Measurements from ENCODE around the gene C1orf21. TPM values are rescaled to one million over a fixed set of nuclear protein-coding genes. Genes with fewer than 3 reads are reported as not detected.

Gene C1orf21
- total RNA-seq, 2 experiments from 2014 or later = 7.7 to 8.8 TPM

- no peak for DNase-seq
- H3K27ac Mint-ChIP-seq = no peak overlapping the region
- no peaks in the 10 kb centered on the region for H3K36me3 Mint-ChIP-seq (ENCODE audit: low read depth)
- H3K4me1 Mint-ChIP-seq = no peaks in the 10 kb centered on the region
- H3K9me3 Mint-ChIP-seq = no peaks in the 10 kb centered on the region
- H3K4me3 Mint-ChIP-seq = no peak overlapping the region
- peaks cover 16% of the 10 kb centered on the region for H3K27me3 Mint-ChIP-seq
- ChIA-PET POLR2A (no interaction called here), CTCF (interaction anchor here (0.6 kb wide), 1 partner anchor 219 kb away, joined by 3 read pairs; no protein-coding TSS in a partner anchor)
Measured at GRCh38 chr1:184367427-184368038, 19.3 kb upstream of the C1orf21 start.

DNA sequence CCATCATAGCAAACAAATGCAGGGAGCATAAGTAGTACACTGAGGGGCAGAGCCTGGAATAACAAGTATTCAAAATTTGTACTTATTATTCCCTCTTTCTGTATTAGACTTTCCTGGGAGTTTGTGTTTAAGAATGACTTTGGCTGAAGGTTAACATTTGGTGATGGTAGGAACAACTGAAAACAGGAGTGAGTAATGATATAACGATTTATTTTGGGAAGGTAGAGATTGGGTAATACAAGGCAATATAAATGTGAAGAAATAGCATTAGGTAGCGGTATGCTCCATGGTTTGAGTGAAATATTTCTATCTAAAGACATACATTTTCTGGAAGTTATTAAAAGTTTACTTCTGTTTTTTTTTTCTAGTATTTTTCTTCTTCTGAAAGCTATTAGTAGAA, 18.5 kb upstream of the C1orf21 start:
- CTCF ChIA-PET = no interaction called here
- H3K4me3 Mint-ChIP-seq = no peak overlapping the region
- H3K27me3 Mint-ChIP-seq = peaks cover 19% of the 10 kb centered on the region
- no peak for DNase-seq
- no peak overlapping the region for H3K27ac Mint-ChIP-seq
- H3K4me1 Mint-ChIP-seq = no peaks in the 10 kb centered on the region
- no peaks in the 10 kb centered on the region for H3K36me3 Mint-ChIP-seq (ENCODE audit: low read depth)
- H3K9me3 Mint-ChIP-seq = no peaks in the 10 kb centered on the region
- POLR2A ChIA-PET = no interaction called here

GRCh38 chr1:184370850-184371249, 16.0 kb upstream of the C1orf21 start:
- H3K4me3 Mint-ChIP-seq = no peak overlapping the region
- ChIA-PET POLR2A (interaction anchor here (1.6 kb wide), 1 partner anchor 16 kb away, joined by 4 read pairs; the partner anchor contains the start of gene C1orf21), CTCF (no interaction called here)
- H3K9me3 Mint-ChIP-seq = no peaks in the 10 kb centered on the region
- H3K36me3 Mint-ChIP-seq (ENCODE audit: low read depth) = no peaks in the 10 kb centered on the region
- DNase-seq = no peak
- H3K27ac Mint-ChIP-seq = no peak overlapping the region
- peaks cover 19% of the 10 kb centered on the region for H3K27me3 Mint-ChIP-seq
- no peaks in the 10 kb centered on the region for H3K4me1 Mint-ChIP-seq

- no peaks in the 10 kb centered on the region for H3K9me3 Mint-ChIP-seq
- CTCF ChIA-PET = no interaction called here
- POLR2A ChIA-PET = no interaction called here
- H3K4me3 Mint-ChIP-seq = no peak overlapping the region
- H3K4me1 Mint-ChIP-seq = no peaks in the 10 kb centered on the region
- no peak overlapping the region for H3K27ac Mint-ChIP-seq
- no peaks in the 10 kb centered on the region for H3K36me3 Mint-ChIP-seq (ENCODE audit: low read depth)
- peaks cover 19% of the 10 kb centered on the region for H3K27me3 Mint-ChIP-seq
- no peak for DNase-seq
Measured at GRCh38 chr1:184373155-184373554, 13.7 kb upstream of the C1orf21 start.

- H3K27me3 Mint-ChIP-seq = peaks cover 14% of the 10 kb centered on the region
- no peaks in the 10 kb centered on the region for H3K36me3 Mint-ChIP-seq (ENCODE audit: low read depth)
- no peaks in the 10 kb centered on the region for H3K9me3 Mint-ChIP-seq
- peaks cover 7% of the 10 kb centered on the region for H3K4me1 Mint-ChIP-seq
- DNase-seq = no peak
- H3K27ac Mint-ChIP-seq = no peak overlapping the region
- ChIA-PET POLR2A (no interaction called here), CTCF (no interaction called here)
- H3K4me3 Mint-ChIP-seq = no peak overlapping the region
Measured at GRCh38 chr1:184376369-184376768, 10.5 kb upstream of the C1orf21 start.

- H3K9me3 Mint-ChIP-seq = no peaks in the 10 kb centered on the region
- H3K36me3 Mint-ChIP-seq (ENCODE audit: low read depth) = no peaks in the 10 kb centered on the region
- no peak overlapping the region for H3K4me3 Mint-ChIP-seq
- no peak overlapping the region for H3K27ac Mint-ChIP-seq
- H3K27me3 Mint-ChIP-seq = peaks cover 35% of the 10 kb centered on the region
- DNase-seq = no peak
- ChIA-PET CTCF (no interaction called here), POLR2A (no interaction called here)
- H3K4me1 Mint-ChIP-seq = peaks cover 7% of the 10 kb centered on the region
Measured at GRCh38 chr1:184379111-184379752, 7.6 kb upstream of the C1orf21 start.

- POLR2A ChIA-PET = no interaction called here
Measured at GRCh38 chr1:184380468-184380867, 6.4 kb upstream of the C1orf21 start.

DNA sequence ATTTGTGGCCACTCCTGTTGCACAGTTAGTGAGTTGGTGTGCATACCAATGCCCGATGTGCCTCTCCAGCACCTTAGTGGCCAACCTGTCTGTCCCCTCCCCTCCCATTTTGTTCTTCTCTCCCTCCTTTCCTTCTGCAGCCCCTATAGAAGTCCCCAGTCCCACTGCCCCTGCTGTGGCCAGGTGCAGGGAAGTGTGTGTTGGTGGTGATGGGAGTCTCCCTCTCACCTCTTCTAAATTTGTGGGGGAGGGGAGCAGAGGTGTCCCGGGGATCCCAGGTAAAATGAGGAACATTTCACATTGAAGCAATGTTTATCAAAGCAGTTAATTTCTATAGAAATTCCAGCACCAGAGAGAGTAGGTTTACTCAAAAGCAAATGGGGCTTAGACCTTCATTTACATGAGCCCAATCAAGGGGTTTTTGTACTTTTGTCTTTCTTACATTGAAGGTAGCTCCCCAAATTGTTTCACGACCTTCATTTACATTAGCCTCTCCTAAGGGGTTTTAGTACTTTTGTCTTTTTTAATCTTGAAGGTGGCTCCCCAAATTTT, 3.0 kb upstream of the C1orf21 start:
- peaks cover 26% of the 10 kb centered on the region for H3K4me1 Mint-ChIP-seq
- POLR2A ChIA-PET = no interaction called here
- H3K27ac Mint-ChIP-seq = no peak overlapping the region
- no peaks in the 10 kb centered on the region for H3K9me3 Mint-ChIP-seq
- CTCF ChIA-PET = no interaction called here
- DNase-seq = no peak
- peaks cover 60% of the 10 kb centered on the region for H3K27me3 Mint-ChIP-seq
- peaks cover 4% of the 10 kb centered on the region for H3K36me3 Mint-ChIP-seq (ENCODE audit: low read depth)
- no peak overlapping the region for H3K4me3 Mint-ChIP-seq

More at GRCh38 chr1:184380468-184380867, 6.4 kb upstream of the C1orf21 start:
- CTCF ChIA-PET = no interaction called here
- no peak overlapping the region for H3K4me3 Mint-ChIP-seq
- H3K36me3 Mint-ChIP-seq (ENCODE audit: low read depth) = no peaks in the 10 kb centered on the region
- no peak overlapping the region for H3K27ac Mint-ChIP-seq
- H3K27me3 Mint-ChIP-seq = peaks cover 47% of the 10 kb centered on the region
- H3K4me1 Mint-ChIP-seq = peaks cover 7% of the 10 kb centered on the region
- no peak for DNase-seq
- H3K9me3 Mint-ChIP-seq = no peaks in the 10 kb centered on the region

GRCh38 chr1:184385865-184386311, 941 bp upstream of the C1orf21 start:
- no peak for DNase-seq
- Mint-ChIP-seq H3K27me3 (peaks cover 76% of the 10 kb centered on the region), H3K27ac (no peak overlapping the region), H3K9me3 (no peaks in the 10 kb centered on the region), H3K36me3 (ENCODE audit: low read depth) (peaks cover 4% of the 10 kb centered on the region), H3K4me1 (peaks cover 19% of the 10 kb centered on the region), H3K4me3 (peak overlapping the region; percentile 68)
- ChIA-PET POLR2A (interaction anchor here (1.1 kb wide), 1 partner anchor 752 kb away, joined by 3 read pairs; no protein-coding TSS in a partner anchor), CTCF (no interaction called here)

- ChIA-PET CTCF (interaction anchor here (0.9 to 1.1 kb wide), 6 partner anchors 140 to 783 kb away, joined by 3 to 5 read pairs (median 4); no protein-coding TSS in a partner anchor), POLR2A (interaction anchor here (0.6 to 1.3 kb wide), 5 partner anchors 11 to 753 kb away, joined by 3 to 4 read pairs (median 3); no protein-coding TSS in a partner anchor)
- Mint-ChIP-seq H3K9me3 (no peaks in the 10 kb centered on the region), H3K27ac (no peak overlapping the region), H3K27me3 (peaks cover 76% of the 10 kb centered on the region), H3K36me3 (ENCODE audit: low read depth) (peaks cover 4% of the 10 kb centered on the region), H3K4me3 (peak overlapping the region; percentile 79), H3K4me1 (peaks cover 19% of the 10 kb centered on the region)
- DNase-seq = no peak
Measured at GRCh38 chr1:184387069-184387475, 243 bp downstream of the C1orf21 start.

DNA sequence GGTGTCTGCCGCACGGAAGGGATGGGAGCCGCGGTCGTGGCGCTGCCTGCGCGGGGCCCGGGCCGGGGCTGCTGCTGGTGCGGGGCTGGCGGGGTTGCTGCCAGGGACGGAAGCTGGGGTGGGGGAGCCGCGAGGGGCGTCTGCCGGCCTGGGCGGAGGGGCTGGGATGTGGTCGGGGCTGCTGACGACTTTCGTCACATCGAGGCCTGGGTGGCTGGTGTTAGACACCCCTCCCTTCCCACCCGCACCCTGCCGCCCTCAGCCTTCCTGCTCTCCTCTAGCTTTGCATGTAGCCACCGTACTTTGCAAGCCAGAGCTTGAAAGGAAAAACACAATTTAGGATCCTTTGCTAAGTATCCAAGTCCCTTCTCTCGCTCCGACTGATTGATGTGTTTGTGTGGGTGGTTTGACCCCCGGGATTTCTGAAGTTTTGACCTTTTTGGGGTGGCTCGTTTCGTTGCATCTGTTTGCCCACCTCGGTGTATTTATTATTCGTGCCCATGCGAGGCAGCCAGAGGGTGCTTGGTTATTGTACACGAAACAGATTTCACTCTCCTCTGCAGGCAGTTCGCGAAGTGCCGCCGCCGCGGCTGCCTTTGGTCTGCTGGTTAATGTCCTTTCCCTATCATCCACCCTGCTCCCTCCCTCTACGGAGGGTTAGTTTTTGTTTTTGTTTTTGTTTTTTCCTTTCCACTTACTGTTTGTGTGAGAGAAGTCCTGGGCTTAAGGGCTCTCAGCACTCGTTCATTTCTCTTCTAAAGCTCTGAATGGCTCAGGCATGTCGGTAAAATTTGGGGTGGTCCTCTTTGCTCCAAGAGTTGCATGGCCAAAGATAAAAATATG, 868 bp downstream of the C1orf21 start:
- DNase-seq = peak; percentile 54
- ChIA-PET CTCF (interaction anchor here (1.0 to 1.1 kb wide), 5 partner anchors 141 to 417 kb away, joined by 4 to 5 read pairs (median 4); no protein-coding TSS in a partner anchor), POLR2A (interaction anchor here (1.3 kb wide), 1 partner anchor 16 kb away, joined by 4 read pairs; no protein-coding TSS in a partner anchor)
- Mint-ChIP-seq H3K4me3 (peak overlapping the region; percentile 74), H3K4me1 (peaks cover 19% of the 10 kb centered on the region), H3K9me3 (no peaks in the 10 kb centered on the region), H3K36me3 (ENCODE audit: low read depth) (peaks cover 4% of the 10 kb centered on the region), H3K27me3 (peaks cover 74% of the 10 kb centered on the region), H3K27ac (peak overlapping the region; percentile 31)

DNA sequence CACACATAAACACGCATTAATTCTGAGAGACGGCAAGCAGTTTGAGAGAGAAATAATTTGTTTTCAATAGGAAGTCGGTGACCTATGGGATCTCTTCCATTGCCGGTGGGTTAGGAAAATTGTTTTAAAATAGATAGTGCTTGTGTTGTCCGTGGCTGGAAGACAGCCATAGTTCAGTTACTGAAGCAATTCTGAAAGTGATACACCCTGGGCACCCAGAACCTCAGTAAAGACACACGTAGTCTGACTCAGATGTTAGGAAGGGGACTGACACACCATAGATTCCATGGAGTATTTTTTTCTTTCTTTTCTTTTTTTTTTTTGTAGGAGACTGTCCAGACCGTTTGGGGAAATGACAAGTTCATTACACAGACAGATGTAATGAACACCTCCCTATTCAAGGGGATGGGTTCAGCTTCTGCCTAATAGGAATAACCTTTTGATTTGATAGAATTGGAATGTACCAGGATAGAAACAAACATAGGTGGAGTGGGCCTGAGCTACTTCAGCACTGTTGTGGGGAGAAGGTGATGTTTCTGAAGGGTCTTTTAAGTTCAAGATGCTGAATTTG, 1.6 kb downstream of the C1orf21 start:
- POLR2A ChIA-PET = no interaction called here
- Mint-ChIP-seq H3K4me3 (peak overlapping the region; percentile 74), H3K27ac (no peak overlapping the region), H3K27me3 (peaks cover 76% of the 10 kb centered on the region), H3K9me3 (no peaks in the 10 kb centered on the region), H3K36me3 (ENCODE audit: low read depth) (peaks cover 4% of the 10 kb centered on the region), H3K4me1 (peaks cover 19% of the 10 kb centered on the region)
- CTCF ChIA-PET = interaction anchor here (0.5 kb wide), 1 partner anchor 657 kb away, joined by 3 read pairs; the partner anchor contains the start of gene RNF2
- DNase-seq = no peak

All from activated CD4-positive, alpha-beta memory T cell treated with anti-CD3 and anti-CD28 coated beads, Interleukin-2, amount 10 ng/mL, durations not matched to agents 7 days and 5 days (primary cell).